GM12874 (cell line): ENCODE data around the gene IQCF2.

Experiments
- CTCF ChIP-seq: IDR thresholded peaks from 2 replicates; pipeline ENCODE4 v1.5.1; 2011; ENCODE audit warnings: low read depth, mild to moderate bottlenecking, control low read depth, low read length, moderate library complexity; ENCODE audit not compliant: insufficient read depth

The IQCF2 gene

GRCh38 chr3:51869304-51869703, 7.9 kb downstream of the IQCF2 start:
- no peak for TF ChIP-seq CTCF

- TF ChIP-seq CTCF: no peak
These were observed 11.9 kb downstream of the IQCF2 start for GRCh38 chr3:51873253-51873766.

GRCh38 chr3:51873876-51874275, 12.5 kb downstream of the IQCF2 start:
- no peak for TF ChIP-seq CTCF

- no peak for TF ChIP-seq CTCF
These were observed 13.0 kb downstream of the IQCF2 start for GRCh38 chr3:51874411-51874810.

GRCh38 chr3:51874889-51875288, 13.5 kb downstream of the IQCF2 start:
- TF ChIP-seq CTCF: no peak

GRCh38 chr3:51875501-51875900, 14.1 kb downstream of the IQCF2 start, which contains the start of gene IQCF5:
IQCF5 (minus strand) TSS chr3:51875601; CDS start chr3:51875531, 70 bp downstream.
- TF ChIP-seq CTCF: no peak

- no peak for TF ChIP-seq CTCF
These were observed 14.8 kb downstream of the IQCF2 start for GRCh38 chr3:51876186-51876585.
